HCT116 (cell line): Measurements from ENCODE around the gene ZAP70.

Experiments used
- CTCF ChIP-seq, 3 experiments: fragments of 200-600 bp in 1 of 3; sonication (generic) in 1 of 3; IDR thresholded peaks in 2 of 3; conservative IDR thresholded peaks in 1 of 3; 2 replicates each; pipeline ENCODE4 v1.5.1; 2012 to 2017; ENCODE audit warnings: low read depth in 2 of 3, low read length in 2 of 3, antibody characterized with exemption in 1 of 3, borderline replicate concordance in 1 of 3, control low read depth in 1 of 3, mild to moderate bottlenecking in 1 of 3, mixed read lengths in 1 of 3, mixed run types in 1 of 3, moderate library complexity in 1 of 3; ENCODE audit not compliant: insufficient read depth in 1 of 3
- ZBTB33 ChIP-seq: IDR thresholded peaks from 2 replicates; pipeline ENCODE4 v1.6.1; 2011; ENCODE audit warnings: mild to moderate bottlenecking, low read length, moderate library complexity; ENCODE audit not compliant: insufficient replicate concordance; ENCODE audit errors: extremely low read depth

GRCh38 chr2:97691166-97691565, 22.2 kb upstream of the ZAP70 start:
- TF ChIP-seq ZBTB33 = no peak
- no peak for TF ChIP-seq CTCF (IDR thresholded peaks at IDR 0.05 in 2 of 3, conservative IDR thresholded peaks at IDR 0.05 in 1 of 3; ENCODE audit: borderline replicate concordance in 1 of 3, insufficient read depth in 1 of 3, low read depth in 2 of 3, low read length in 2 of 3)
